ENCODE measurements around the gene SLC4A5.

The SLC4A5 gene

GRCh38 chr2:74343316-74343715, at the start of gene SLC4A5:
TSS of gene SLC4A5 (minus strand) at chr2:74343416. CDS start at chr2:74315023, 28,393 bp downstream.
- no peak for DNase-seq

- no peak for DNase-seq
These were observed 49.2 kb upstream of the SLC4A5 start for GRCh38 chr2:74392449-74392743.

GRCh38 chr2:74391580-74392448, 48.6 kb upstream of the SLC4A5 start:
- peak; percentile 85 to 98 (median 92) for DNase-seq

- DNase-seq = no peak
These were observed 48.0 kb upstream of the SLC4A5 start for GRCh38 chr2:74391209-74391579.

- DNase-seq = no peak
These were observed 47.4 kb upstream of the SLC4A5 start for GRCh38 chr2:74390606-74391005.

GRCh38 chr2:74387346-74387745, 44.1 kb upstream of the SLC4A5 start:
- DNase-seq = no peak

- DNase-seq = no peak
These were observed 42.2 kb upstream of the SLC4A5 start for GRCh38 chr2:74385396-74385795.

- no peak for DNase-seq
These were observed 40.8 kb upstream of the SLC4A5 start for GRCh38 chr2:74384051-74384450.

GRCh38 chr2:74383254-74383653, 40.0 kb upstream of the SLC4A5 start:
- DNase-seq = no peak

GRCh38 chr2:74381751-74382150, 38.5 kb upstream of the SLC4A5 start:
- DNase-seq = no peak

- peak in 1 of 6 experiments; percentile 3 for DNase-seq
These were observed 36.9 kb upstream of the SLC4A5 start, which contains the start of gene DCTN1 for GRCh38 chr2:74379851-74380789. TSS of gene DCTN1 (minus strand) at chr2:74380311. CDS start at chr2:74380037, 274 bp downstream.

- DNase-seq = no peak
These were observed 34.8 kb upstream of the SLC4A5 start for GRCh38 chr2:74378007-74378406.

GRCh38 chr2:74375838-74376237, 32.6 kb upstream of the SLC4A5 start:
- DNase-seq = no peak

GRCh38 chr2:74374509-74375205, 31.4 kb upstream of the SLC4A5 start:
- DNase-seq = no peak

GRCh38 chr2:74373985-74374384, 30.8 kb upstream of the SLC4A5 start:
- DNase-seq = no peak

GRCh38 chr2:74373221-74373676, 30.0 kb upstream of the SLC4A5 start:
- DNase-seq = no peak

GRCh38 chr2:74372674-74373073, 29.5 kb upstream of the SLC4A5 start:
- no peak for DNase-seq

GRCh38 chr2:74371421-74371820, 28.2 kb upstream of the SLC4A5 start:
- no peak for DNase-seq

GRCh38 chr2:74369976-74370375, 26.8 kb upstream of the SLC4A5 start:
- no peak for DNase-seq

GRCh38 chr2:74368499-74368898, 25.3 kb upstream of the SLC4A5 start:
- no peak for DNase-seq

- DNase-seq = no peak
These were observed 24.6 kb upstream of the SLC4A5 start for GRCh38 chr2:74367789-74368188.

GRCh38 chr2:74366036-74366435, 22.8 kb upstream of the SLC4A5 start:
- no peak for DNase-seq
